22Rv1 (cell line): ENCODE results near the gene IL31RA.

Experiments used
- ZFX ChIP-seq: fragments of 450-650 bp; IDR thresholded peaks from 2 replicates; pipeline ENCODE4 v1.6.1; 2017; ENCODE audit warnings: antibody characterized with exemption, borderline replicate concordance
- TF ChIP-seq, protein P1 (sequence below): fragments of 450-650 bp; IDR thresholded peaks from 2 replicates; pipeline ENCODE4 v1.5.1; 2017; ENCODE audit warnings: mild to moderate bottlenecking

DNA sequence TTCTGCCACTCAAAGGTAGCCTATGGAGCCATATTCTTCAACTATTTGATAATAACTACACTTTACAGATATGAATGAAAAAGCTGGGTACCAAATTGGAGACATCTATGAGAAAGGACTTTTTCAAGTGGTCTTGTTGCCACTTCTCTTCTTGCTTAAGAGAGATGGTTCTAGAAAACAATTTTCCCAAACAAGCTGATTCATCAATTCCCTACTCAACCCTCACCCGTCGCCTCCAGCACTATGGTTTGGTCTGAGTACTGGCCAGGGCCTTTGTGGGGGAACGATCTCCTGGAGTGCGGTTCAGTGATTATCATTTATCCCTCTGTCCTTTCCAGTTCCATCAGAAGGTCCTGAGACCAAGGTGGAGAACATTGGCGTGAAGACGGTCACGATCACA is 56.8 kb downstream of the IL31RA start:
- TF ChIP-seq, protein P1, sequence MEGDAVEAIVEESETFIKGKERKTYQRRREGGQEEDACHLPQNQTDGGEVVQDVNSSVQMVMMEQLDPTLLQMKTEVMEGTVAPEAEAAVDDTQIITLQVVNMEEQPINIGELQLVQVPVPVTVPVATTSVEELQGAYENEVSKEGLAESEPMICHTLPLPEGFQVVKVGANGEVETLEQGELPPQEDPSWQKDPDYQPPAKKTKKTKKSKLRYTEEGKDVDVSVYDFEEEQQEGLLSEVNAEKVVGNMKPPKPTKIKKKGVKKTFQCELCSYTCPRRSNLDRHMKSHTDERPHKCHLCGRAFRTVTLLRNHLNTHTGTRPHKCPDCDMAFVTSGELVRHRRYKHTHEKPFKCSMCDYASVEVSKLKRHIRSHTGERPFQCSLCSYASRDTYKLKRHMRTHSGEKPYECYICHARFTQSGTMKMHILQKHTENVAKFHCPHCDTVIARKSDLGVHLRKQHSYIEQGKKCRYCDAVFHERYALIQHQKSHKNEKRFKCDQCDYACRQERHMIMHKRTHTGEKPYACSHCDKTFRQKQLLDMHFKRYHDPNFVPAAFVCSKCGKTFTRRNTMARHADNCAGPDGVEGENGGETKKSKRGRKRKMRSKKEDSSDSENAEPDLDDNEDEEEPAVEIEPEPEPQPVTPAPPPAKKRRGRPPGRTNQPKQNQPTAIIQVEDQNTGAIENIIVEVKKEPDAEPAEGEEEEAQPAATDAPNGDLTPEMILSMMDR, result no peak
- TF ChIP-seq ZFX, result no peak
